ENCODE measurements around the gene HSBP1. TPM values are rescaled to one million over a fixed set of nuclear protein-coding genes. Genes with fewer than 3 reads are reported as not detected.

HSBP1 gene
- total and polyA plus RNA-seq, 2 of the 13 experiments (the other 11 are each of a cell fraction or from before 2014, with no cell fraction given), result 249 to 292 TPM

GRCh38 chr16:83807710-83808572 is at the start of gene HSBP1 (continued):
- TF ChIP-seq ZSCAN12 (CRISPR knock-in tag; IDR thresholded peaks at IDR 0.05), result no peak; the same call in 1 of the 2 replicates
- TF ChIP-seq TFDP2 (CRISPR knock-in tag; IDR thresholded peaks at IDR 0.05), result peak; percentile 65
- TF ChIP-seq ELF3 (CRISPR knock-in tag; IDR thresholded peaks at IDR 0.05), result peak; percentile 85
- TF ChIP-seq, protein P1, sequence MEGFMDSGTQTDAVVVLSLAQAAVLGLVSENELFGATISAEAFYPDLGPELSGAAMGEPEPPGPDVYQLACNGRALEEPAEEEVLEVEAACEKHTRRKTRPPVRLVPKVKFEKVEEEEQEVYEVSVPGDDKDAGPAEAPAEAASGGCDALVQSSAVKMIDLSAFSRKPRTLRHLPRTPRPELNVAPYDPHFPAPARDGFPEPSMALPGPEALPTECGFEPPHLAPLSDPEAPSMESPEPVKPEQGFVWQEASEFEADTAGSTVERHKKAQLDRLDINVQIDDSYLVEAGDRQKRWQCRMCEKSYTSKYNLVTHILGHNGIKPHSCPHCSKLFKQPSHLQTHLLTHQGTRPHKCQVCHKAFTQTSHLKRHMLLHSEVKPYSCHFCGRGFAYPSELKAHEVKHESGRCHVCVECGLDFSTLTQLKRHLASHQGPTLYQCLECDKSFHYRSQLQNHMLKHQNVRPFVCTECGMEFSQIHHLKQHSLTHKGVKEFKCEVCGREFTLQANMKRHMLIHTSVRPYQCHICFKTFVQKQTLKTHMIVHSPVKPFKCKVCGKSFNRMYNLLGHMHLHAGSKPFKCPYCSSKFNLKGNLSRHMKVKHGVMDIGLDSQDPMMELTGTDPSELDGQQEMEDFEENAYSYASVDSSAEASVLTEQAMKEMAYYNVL (CRISPR knock-in tag; IDR thresholded peaks at IDR 0.05; ENCODE audit: borderline replicate concordance), result no peak
- peak; percentile 57; the same call in 1 of the 2 replicates for TF ChIP-seq SNAPC2 (CRISPR knock-in tag; IDR thresholded peaks at IDR 0.05)
- TF ChIP-seq PITX1 (CRISPR knock-in tag; IDR thresholded peaks at IDR 0.05), result no peak
- TF ChIP-seq, protein P2, sequence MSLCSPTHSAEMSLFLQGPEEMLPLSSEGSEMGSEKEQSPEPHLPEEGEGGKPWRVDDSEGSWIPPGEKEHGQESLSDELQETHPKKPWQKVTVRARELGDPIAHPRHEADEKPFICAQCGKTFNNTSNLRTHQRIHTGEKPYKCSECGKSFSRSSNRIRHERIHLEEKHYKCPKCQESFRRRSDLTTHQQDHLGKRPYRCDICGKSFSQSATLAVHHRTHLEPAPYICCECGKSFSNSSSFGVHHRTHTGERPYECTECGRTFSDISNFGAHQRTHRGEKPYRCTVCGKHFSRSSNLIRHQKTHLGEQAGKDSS (CRISPR knock-in tag; IDR thresholded peaks at IDR 0.05; ENCODE audit: borderline replicate concordance, low read depth), result peak; percentile 85; the same call in 1 of the 2 replicates
- no peak for TF ChIP-seq NFE2L2 (IDR thresholded peaks at IDR 0.05; ENCODE audit: low read length)
- no peak for TF ChIP-seq ZNF496 (CRISPR knock-in tag; IDR thresholded peaks at IDR 0.05; ENCODE audit: insufficient replicate concordance)
- 0 out of 2 replicates have a peak, but pooled peaks have one; percentile 58 for TF ChIP-seq ZNF329 (CRISPR knock-in tag; IDR thresholded peaks at IDR 0.05; ENCODE audit: low read depth)
- TF ChIP-seq CBX2 (IDR thresholded peaks at IDR 0.05; ENCODE audit: low read depth, low read length), result no peak
- no peak for TF ChIP-seq CBX2 (CRISPR knock-in tag; IDR thresholded peaks at IDR 0.05; ENCODE audit: low read depth)
- TF ChIP-seq ZFX (CRISPR knock-in tag; IDR thresholded peaks at IDR 0.05; ENCODE audit: low read depth), result peak; percentile 94
- TF ChIP-seq KDM5A (IDR thresholded peaks at IDR 0.05; ENCODE audit: borderline replicate concordance, low read length), result peak; percentile 79
- TF ChIP-seq ZNF350 (CRISPR knock-in tag; IDR thresholded peaks at IDR 0.05; ENCODE audit: borderline replicate concordance, low read depth), result no peak
- no peak for TF ChIP-seq ZFP82 (CRISPR knock-in tag; IDR thresholded peaks at IDR 0.05; ENCODE audit: borderline replicate concordance)
- no peak for TF ChIP-seq MATR3 (CRISPR knock-in tag; IDR thresholded peaks at IDR 0.05)
- no peak; the same call in 1 of the 2 replicates for TF ChIP-seq FOXC1 (CRISPR knock-in tag; IDR thresholded peaks at IDR 0.05; ENCODE audit: borderline replicate concordance)
- TF ChIP-seq ZNF256 (CRISPR knock-in tag; conservative IDR thresholded peaks at IDR 0.05), result no peak
- peak; percentile 62 for TF ChIP-seq ZNF552 (CRISPR knock-in tag; IDR thresholded peaks at IDR 0.05; ENCODE audit: borderline replicate concordance)
- TF ChIP-seq, protein P3, sequence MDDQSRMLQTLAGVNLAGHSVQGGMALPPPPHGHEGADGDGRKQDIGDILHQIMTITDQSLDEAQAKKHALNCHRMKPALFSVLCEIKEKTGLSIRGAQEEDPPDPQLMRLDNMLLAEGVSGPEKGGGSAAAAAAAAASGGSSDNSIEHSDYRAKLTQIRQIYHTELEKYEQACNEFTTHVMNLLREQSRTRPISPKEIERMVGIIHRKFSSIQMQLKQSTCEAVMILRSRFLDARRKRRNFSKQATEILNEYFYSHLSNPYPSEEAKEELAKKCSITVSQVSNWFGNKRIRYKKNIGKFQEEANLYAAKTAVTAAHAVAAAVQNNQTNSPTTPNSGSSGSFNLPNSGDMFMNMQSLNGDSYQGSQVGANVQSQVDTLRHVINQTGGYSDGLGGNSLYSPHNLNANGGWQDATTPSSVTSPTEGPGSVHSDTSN (CRISPR knock-in tag; IDR thresholded peaks at IDR 0.05; ENCODE audit: borderline replicate concordance), result no peak; the same call in 1 of the 2 replicates
- TF ChIP-seq MIXL1 (CRISPR knock-in tag; IDR thresholded peaks at IDR 0.05), result peak; percentile 64; the same call in 1 of the 2 replicates
- TF ChIP-seq ARNT2 (CRISPR knock-in tag; IDR thresholded peaks at IDR 0.05; ENCODE audit: low read depth), result peak; percentile 87; the same call in 1 of the 2 replicates
- peak; percentile 87 for TF ChIP-seq KAT8 (CRISPR knock-in tag; IDR thresholded peaks at IDR 0.05)
- TF ChIP-seq SRSF1 (optimal IDR thresholded peaks at IDR 0.05; ENCODE audit: low read depth, low read length), result peak; percentile 73
